GM19438 (cell line): ENCODE data around the gene NTM.

Source experiments
- ATAC-seq: cut with Tn5 transposase; IDR thresholded peaks from one replicate; pipeline ENCODE4 v1.9.1; 2021; ENCODE audit warnings: low read depth; ENCODE audit not compliant: unreplicated experiment

The NTM gene

GRCh38 chr11:132020001-132020400 lies 649.6 kb downstream of the NTM start:
- ATAC-seq, result no peak

GRCh38 chr11:132022285-132022684 lies 651.9 kb downstream of the NTM start:
- ATAC-seq, result no peak

GRCh38 chr11:132022733-132023478 lies 652.5 kb downstream of the NTM start:
- ATAC-seq, result no peak

- no peak for ATAC-seq
Measured at GRCh38 chr11:132024587-132025295, 654.3 kb downstream of the NTM start.

GRCh38 chr11:132026746-132027145 lies 656.3 kb downstream of the NTM start:
- ATAC-seq, result no peak

GRCh38 chr11:132028380-132029240 lies 658.2 kb downstream of the NTM start:
- no peak for ATAC-seq

- no peak for ATAC-seq
Measured at GRCh38 chr11:132030896-132031295, 660.5 kb downstream of the NTM start.

GRCh38 chr11:132032555-132032954 lies 662.1 kb downstream of the NTM start:
- ATAC-seq, result no peak

- no peak for ATAC-seq
Measured at GRCh38 chr11:132033051-132033450, 662.6 kb downstream of the NTM start.

- no peak for ATAC-seq
Measured at GRCh38 chr11:132035228-132035627, 664.8 kb downstream of the NTM start.

- ATAC-seq, result no peak
Measured at GRCh38 chr11:132035766-132036165, 665.4 kb downstream of the NTM start.

GRCh38 chr11:132036220-132036619 lies 665.8 kb downstream of the NTM start:
- ATAC-seq, result no peak

GRCh38 chr11:132036746-132037466 lies 666.5 kb downstream of the NTM start:
- no peak for ATAC-seq

- ATAC-seq, result no peak
Measured at GRCh38 chr11:132037467-132037862, 667.0 kb downstream of the NTM start.

GRCh38 chr11:132037956-132038355 lies 667.5 kb downstream of the NTM start:
- ATAC-seq, result no peak

GRCh38 chr11:132039521-132039920 lies 669.1 kb downstream of the NTM start:
- no peak for ATAC-seq

- ATAC-seq, result no peak
Measured at GRCh38 chr11:132042296-132042695, 671.9 kb downstream of the NTM start.

- no peak for ATAC-seq
Measured at GRCh38 chr11:132043714-132044113, 673.3 kb downstream of the NTM start.

GRCh38 chr11:132045107-132045506 lies 674.7 kb downstream of the NTM start:
- no peak for ATAC-seq

GRCh38 chr11:132046288-132046865 lies 676.0 kb downstream of the NTM start:
- ATAC-seq, result no peak
